ENCODE results near the gene CCDC97. TPM values are rescaled to one million over a fixed set of nuclear protein-coding genes. Genes with fewer than 3 reads are reported as not detected.
A peak's percentile ranks its signal among the peaks of the same experiment; 100 is the strongest.

Gene CCDC97
- total RNA-seq, 1 experiment from 2014 or later: 25.5 TPM

DNA sequence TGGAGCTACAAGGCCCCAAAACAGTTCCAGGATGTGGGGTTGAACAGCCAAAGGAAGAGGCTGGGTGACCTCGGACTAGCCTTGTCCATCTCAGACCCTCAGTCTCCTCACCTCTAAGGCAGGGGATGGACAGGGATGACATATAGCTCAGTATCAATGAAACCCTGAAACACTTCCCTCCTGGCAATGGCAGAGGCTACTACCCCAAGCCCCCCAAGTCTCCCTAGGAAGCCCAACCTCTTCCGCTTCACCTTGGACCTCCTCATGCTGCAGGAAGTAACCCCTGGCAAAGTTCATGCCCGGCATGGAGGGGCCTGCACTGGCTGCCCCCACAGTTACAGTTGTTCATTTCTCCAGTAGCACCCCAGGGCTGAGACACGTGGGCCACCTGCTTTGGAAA, 10.6 kb downstream of the CCDC97 start:
- no peak for TF ChIP-seq TCF7L2 (IDR thresholded peaks at IDR 0.05; ENCODE audit: low read depth, low read length)
- no peak for TF ChIP-seq POLR2AphosphoS5 (IDR thresholded peaks at IDR 0.05; ENCODE audit: low read depth, low read length)
- Histone ChIP-seq H3K9me3 (ENCODE audit: control insufficient read depth, insufficient read depth, low read depth, low read length) (no peaks in the 10 kb centered on the region), H3K27ac (ENCODE audit: low read length) (no peak overlapping the region), H3K36me3 (ENCODE audit: control insufficient read depth, insufficient read depth, low read length) (no peaks in the 10 kb centered on the region), H3K4me3 (ENCODE audit: low read depth in 2 of 2, low read length in 2 of 2) (no peak overlapping the region), H3K27me3 (ENCODE audit: control insufficient read depth, insufficient read depth, low read length) (no peaks in the 10 kb centered on the region), H3K4me1 (ENCODE audit: control insufficient read depth, insufficient read depth, low read length) (peaks cover 31% of the 10 kb centered on the region)
- BruUV-seq (replicated peaks): no TSS peak
- intact Hi-C loops (cut with micrococcal nuclease; ENCODE audit: unreplicated experiment) (no loop called here), in situ Hi-C loops (cut with HindIII; ENCODE audit: low pct_unique_long_range_greater_than_20kb, low sequenced_read_pairs) (no loop called here)
- CTCF ChIA-PET: no interaction called here
- ATAC-seq (no peak), DNase-seq (ENCODE audit: low read depth, low spot score) (no peak)
- POLR2A ChIA-PET: no interaction called here

DNA sequence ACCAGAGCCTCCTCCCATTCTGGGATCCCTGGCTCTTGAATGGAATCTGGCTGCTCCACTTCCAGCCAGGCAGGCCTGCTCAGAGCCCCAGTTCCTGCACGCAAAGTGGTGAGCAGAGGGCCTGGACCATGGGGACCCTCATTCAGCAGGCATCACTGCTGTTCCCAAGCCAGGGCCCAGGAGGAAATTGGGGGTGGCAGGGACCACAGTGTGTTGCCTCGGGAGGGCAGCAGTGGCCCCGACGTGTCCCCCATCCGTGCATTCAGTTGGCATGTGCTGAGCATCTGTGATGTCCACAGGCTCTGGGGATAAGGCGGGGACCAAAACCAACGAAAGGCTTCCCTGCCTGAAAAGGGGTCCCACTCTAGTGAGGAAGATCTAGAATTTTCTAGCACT, 11.2 kb downstream of the CCDC97 start:
- Histone ChIP-seq H3K36me3 (ENCODE audit: control insufficient read depth, insufficient read depth, low read length) (no peaks in the 10 kb centered on the region), H3K4me3 (ENCODE audit: low read depth in 2 of 2, low read length in 2 of 2) (no peak overlapping the region), H3K9me3 (ENCODE audit: control insufficient read depth, insufficient read depth, low read depth, low read length) (no peaks in the 10 kb centered on the region), H3K27me3 (ENCODE audit: control insufficient read depth, insufficient read depth, low read length) (no peaks in the 10 kb centered on the region), H3K4me1 (ENCODE audit: control insufficient read depth, insufficient read depth, low read length) (peaks cover 37% of the 10 kb centered on the region), H3K27ac (ENCODE audit: low read length) (no peak overlapping the region)
- DNase-seq (ENCODE audit: low read depth, low spot score) (no peak), ATAC-seq (no peak)
- ChIA-PET CTCF (interaction anchor here (0.7 kb wide), 1 partner anchor 16 kb away, joined by 3 read pairs; no protein-coding TSS in a partner anchor), POLR2A (no interaction called here)
- intact Hi-C loops (cut with micrococcal nuclease; ENCODE audit: unreplicated experiment) (no loop called here), in situ Hi-C loops (cut with HindIII; ENCODE audit: low pct_unique_long_range_greater_than_20kb, low sequenced_read_pairs) (no loop called here)
- TF ChIP-seq, protein P1, sequence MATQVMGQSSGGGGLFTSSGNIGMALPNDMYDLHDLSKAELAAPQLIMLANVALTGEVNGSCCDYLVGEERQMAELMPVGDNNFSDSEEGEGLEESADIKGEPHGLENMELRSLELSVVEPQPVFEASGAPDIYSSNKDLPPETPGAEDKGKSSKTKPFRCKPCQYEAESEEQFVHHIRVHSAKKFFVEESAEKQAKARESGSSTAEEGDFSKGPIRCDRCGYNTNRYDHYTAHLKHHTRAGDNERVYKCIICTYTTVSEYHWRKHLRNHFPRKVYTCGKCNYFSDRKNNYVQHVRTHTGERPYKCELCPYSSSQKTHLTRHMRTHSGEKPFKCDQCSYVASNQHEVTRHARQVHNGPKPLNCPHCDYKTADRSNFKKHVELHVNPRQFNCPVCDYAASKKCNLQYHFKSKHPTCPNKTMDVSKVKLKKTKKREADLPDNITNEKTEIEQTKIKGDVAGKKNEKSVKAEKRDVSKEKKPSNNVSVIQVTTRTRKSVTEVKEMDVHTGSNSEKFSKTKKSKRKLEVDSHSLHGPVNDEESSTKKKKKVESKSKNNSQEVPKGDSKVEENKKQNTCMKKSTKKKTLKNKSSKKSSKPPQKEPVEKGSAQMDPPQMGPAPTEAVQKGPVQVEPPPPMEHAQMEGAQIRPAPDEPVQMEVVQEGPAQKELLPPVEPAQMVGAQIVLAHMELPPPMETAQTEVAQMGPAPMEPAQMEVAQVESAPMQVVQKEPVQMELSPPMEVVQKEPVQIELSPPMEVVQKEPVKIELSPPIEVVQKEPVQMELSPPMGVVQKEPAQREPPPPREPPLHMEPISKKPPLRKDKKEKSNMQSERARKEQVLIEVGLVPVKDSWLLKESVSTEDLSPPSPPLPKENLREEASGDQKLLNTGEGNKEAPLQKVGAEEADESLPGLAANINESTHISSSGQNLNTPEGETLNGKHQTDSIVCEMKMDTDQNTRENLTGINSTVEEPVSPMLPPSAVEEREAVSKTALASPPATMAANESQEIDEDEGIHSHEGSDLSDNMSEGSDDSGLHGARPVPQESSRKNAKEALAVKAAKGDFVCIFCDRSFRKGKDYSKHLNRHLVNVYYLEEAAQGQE (IDR thresholded peaks at IDR 0.05; ENCODE audit: insufficient read depth in 1 of 2, low read depth in 2 of 2, low read length in 1 of 2): no peak
- TF ChIP-seq POLR2AphosphoS5 (IDR thresholded peaks at IDR 0.05; ENCODE audit: low read depth, low read length): 0 out of 2 replicates have a peak, but pooled peaks have one; percentile 10
- BruUV-seq (replicated peaks): no TSS peak

DNA sequence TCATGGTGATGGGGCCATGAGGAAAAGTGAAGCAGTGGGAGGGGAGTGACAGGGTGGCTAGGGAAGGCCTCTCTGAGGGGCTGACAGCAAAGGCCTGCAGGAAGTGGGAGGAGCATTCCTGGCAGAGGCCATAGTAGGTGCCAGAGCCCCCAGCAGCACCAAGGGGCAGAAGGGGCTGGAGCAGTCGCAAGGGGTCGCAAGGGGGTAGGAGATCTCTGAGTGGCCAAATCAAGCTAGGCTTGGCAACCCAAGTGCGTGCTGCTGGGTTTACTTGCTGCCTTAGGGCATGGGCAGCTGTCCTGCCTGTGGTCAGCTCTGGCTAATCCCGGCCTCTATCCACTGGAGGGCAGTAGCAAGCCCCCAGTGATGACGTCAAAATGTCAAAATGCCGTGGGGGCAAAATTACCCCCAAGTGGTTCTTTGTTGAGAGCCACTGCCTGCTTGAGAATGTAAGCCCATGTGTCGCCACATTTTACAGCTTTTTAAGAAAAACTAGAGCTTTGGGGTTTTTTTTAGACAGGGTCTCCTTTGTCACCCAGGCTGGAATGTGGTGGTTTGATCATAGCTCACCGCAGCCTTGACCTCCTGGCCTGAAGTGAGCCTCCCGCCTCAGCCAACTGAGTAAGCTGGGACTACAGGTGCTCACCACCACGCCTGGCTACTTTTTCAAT, 11.8 kb downstream of the CCDC97 start:
- ATAC-seq (peak; percentile 22; the same call in 1 of the 2 replicates), DNase-seq (ENCODE audit: low read depth, low spot score) (no peak)
- no TSS peak for BruUV-seq (replicated peaks)
- Histone ChIP-seq H3K36me3 (ENCODE audit: control insufficient read depth, insufficient read depth, low read length) (no peaks in the 10 kb centered on the region), H3K4me1 (ENCODE audit: control insufficient read depth, insufficient read depth, low read length) (peaks cover 39% of the 10 kb centered on the region), H3K27ac (ENCODE audit: low read length) (no peak overlapping the region; the same call in 1 of the 2 replicates), H3K27me3 (ENCODE audit: control insufficient read depth, insufficient read depth, low read length) (no peaks in the 10 kb centered on the region), H3K4me3 (ENCODE audit: low read depth in 2 of 2, low read length in 2 of 2) (no peak overlapping the region), H3K9me3 (ENCODE audit: control insufficient read depth, insufficient read depth, low read depth, low read length) (no peaks in the 10 kb centered on the region)
- in situ Hi-C loops (cut with HindIII; ENCODE audit: low pct_unique_long_range_greater_than_20kb, low sequenced_read_pairs) (no loop called here), intact Hi-C loops (cut with micrococcal nuclease; ENCODE audit: unreplicated experiment) (no loop called here)
- TF ChIP-seq, protein P2, sequence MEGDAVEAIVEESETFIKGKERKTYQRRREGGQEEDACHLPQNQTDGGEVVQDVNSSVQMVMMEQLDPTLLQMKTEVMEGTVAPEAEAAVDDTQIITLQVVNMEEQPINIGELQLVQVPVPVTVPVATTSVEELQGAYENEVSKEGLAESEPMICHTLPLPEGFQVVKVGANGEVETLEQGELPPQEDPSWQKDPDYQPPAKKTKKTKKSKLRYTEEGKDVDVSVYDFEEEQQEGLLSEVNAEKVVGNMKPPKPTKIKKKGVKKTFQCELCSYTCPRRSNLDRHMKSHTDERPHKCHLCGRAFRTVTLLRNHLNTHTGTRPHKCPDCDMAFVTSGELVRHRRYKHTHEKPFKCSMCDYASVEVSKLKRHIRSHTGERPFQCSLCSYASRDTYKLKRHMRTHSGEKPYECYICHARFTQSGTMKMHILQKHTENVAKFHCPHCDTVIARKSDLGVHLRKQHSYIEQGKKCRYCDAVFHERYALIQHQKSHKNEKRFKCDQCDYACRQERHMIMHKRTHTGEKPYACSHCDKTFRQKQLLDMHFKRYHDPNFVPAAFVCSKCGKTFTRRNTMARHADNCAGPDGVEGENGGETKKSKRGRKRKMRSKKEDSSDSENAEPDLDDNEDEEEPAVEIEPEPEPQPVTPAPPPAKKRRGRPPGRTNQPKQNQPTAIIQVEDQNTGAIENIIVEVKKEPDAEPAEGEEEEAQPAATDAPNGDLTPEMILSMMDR (IDR thresholded peaks at IDR 0.05): peak; percentile 79; the same call in 1 of the 2 replicates
- TF ChIP-seq SIN3A (IDR thresholded peaks at IDR 0.05; ENCODE audit: borderline replicate concordance, insufficient read depth, low read depth, low read length) (no peak), TCF7L2 (IDR thresholded peaks at IDR 0.05; ENCODE audit: low read depth, low read length) (no peak), POLR2AphosphoS5 (IDR thresholded peaks at IDR 0.05; ENCODE audit: low read depth, low read length) (no peak; the same call in 1 of the 2 replicates)
- TF ChIP-seq, protein P1 (IDR thresholded peaks at IDR 0.05; ENCODE audit: insufficient read depth in 1 of 2, low read depth in 2 of 2, low read length in 1 of 2): no peak
- POLR2A ChIA-PET: no interaction called here
- CTCF ChIA-PET: interaction anchor here (0.7 kb wide), 1 partner anchor 15 kb away, joined by 3 read pairs; no protein-coding TSS in a partner anchor
